C4-2B (cell line): ENCODE results near the gene CREBRF.

Source experiments
- ZFX ChIP-seq: fragments of 450-650 bp; IDR thresholded peaks from 2 replicates; pipeline ENCODE4 v1.6.1; 2017
- TF ChIP-seq, protein P1 (sequence below): fragments of 450-650 bp; conservative IDR thresholded peaks from 2 replicates; pipeline ENCODE4 v1.5.1; 2017; ENCODE audit warnings: mild to moderate bottlenecking

DNA sequence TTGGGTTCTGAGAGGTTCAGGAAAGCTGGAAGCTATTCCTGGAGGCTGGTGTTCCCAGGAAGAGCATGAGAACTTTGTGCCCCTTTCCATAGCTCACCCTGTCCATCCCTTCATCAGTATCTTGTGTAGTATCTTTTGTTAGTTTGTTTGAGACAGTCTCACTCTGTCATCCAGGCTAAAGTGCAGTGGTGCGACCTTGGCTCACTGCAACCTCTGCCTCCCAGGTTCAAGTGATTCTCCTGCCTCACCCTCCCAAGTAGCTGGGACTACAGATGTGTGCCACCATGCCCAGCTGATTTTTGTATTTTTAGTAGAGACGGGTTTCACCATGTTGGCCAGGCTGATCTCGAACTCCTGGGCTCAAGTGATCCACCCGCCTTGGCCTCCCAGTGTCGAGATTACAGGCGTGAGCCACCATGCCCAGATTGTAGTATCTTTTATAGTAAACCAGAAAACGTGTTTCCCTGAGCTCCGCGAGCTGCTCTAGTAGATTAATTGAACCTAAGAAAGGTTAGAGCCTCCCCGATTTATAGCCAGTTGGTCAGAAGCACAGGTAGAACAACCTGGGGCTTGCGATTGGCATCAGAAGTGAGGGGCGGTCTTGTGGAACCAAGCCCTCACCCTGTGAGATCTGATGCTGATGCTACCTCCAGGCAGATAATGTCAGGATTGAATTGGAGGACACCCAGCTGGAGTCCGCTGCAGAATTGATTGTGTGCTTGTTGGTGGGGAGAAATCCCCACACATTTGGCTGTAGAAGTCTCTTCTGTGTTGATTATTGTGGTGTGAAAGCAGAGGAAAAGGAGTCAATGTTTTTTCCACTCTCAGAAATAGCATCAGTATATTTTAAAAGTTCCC is 40.3 kb upstream of the CREBRF start:
- TF ChIP-seq, protein P1, sequence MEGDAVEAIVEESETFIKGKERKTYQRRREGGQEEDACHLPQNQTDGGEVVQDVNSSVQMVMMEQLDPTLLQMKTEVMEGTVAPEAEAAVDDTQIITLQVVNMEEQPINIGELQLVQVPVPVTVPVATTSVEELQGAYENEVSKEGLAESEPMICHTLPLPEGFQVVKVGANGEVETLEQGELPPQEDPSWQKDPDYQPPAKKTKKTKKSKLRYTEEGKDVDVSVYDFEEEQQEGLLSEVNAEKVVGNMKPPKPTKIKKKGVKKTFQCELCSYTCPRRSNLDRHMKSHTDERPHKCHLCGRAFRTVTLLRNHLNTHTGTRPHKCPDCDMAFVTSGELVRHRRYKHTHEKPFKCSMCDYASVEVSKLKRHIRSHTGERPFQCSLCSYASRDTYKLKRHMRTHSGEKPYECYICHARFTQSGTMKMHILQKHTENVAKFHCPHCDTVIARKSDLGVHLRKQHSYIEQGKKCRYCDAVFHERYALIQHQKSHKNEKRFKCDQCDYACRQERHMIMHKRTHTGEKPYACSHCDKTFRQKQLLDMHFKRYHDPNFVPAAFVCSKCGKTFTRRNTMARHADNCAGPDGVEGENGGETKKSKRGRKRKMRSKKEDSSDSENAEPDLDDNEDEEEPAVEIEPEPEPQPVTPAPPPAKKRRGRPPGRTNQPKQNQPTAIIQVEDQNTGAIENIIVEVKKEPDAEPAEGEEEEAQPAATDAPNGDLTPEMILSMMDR: no peak
- TF ChIP-seq ZFX: no peak
